ENCODE measurements around the gene CREBBP. TPM values are rescaled to one million over a fixed set of nuclear protein-coding genes. Genes with fewer than 3 reads are reported as not detected.

Gene CREBBP
- total RNA-seq, 1 donor from 2014 or later, result 72.8 TPM

GRCh38 chr16:3702082-3702481, 178.4 kb downstream of the CREBBP start:
- DNase-seq (no peak), ATAC-seq (no peak)
- Histone ChIP-seq H3K27me3 (no peaks in the 10 kb centered on the region), H3K4me3 (no peak overlapping the region), H3K27ac (no peak overlapping the region), H3K9me3 (no peaks in the 10 kb centered on the region), H3K4me1 (no peaks in the 10 kb centered on the region), H3K36me3 (no peaks in the 10 kb centered on the region)
- intact Hi-C loops (cut with DNase I), result no loop called here
- TF ChIP-seq CTCF (IDR thresholded peaks at IDR 0.05), result no peak

GRCh38 chr16:3701531-3701930, 179.0 kb downstream of the CREBBP start:
- Histone ChIP-seq H3K4me3 (no peak overlapping the region), H3K27me3 (no peaks in the 10 kb centered on the region), H3K27ac (no peak overlapping the region), H3K36me3 (no peaks in the 10 kb centered on the region), H3K9me3 (no peaks in the 10 kb centered on the region), H3K4me1 (no peaks in the 10 kb centered on the region)
- TF ChIP-seq CTCF (IDR thresholded peaks at IDR 0.05), result no peak
- DNase-seq, result no peak
- intact Hi-C loops (cut with DNase I), result no loop called here
- ATAC-seq, result no peak

GRCh38 chr16:3698941-3699340, 181.6 kb downstream of the CREBBP start:
- H3K4me1 ChIP-seq, result no peaks in the 10 kb centered on the region
- no peaks in the 10 kb centered on the region for H3K36me3 ChIP-seq
- intact Hi-C loops (cut with DNase I), result no loop called here
- no peak for TF ChIP-seq CTCF (IDR thresholded peaks at IDR 0.05)
- no peak for ATAC-seq
- H3K9me3 ChIP-seq, result no peaks in the 10 kb centered on the region
- no peak overlapping the region for H3K27ac ChIP-seq
- H3K27me3 ChIP-seq, result no peaks in the 10 kb centered on the region
- no peak overlapping the region for H3K4me3 ChIP-seq
- DNase-seq, result no peak

- H3K36me3 ChIP-seq, result no peaks in the 10 kb centered on the region
These were observed 183.9 kb downstream of the CREBBP start for GRCh38 chr16:3696425-3697218.

GRCh38 chr16:3695610-3696369, 184.7 kb downstream of the CREBBP start:
- no peak overlapping the region for H3K27ac ChIP-seq
- intact Hi-C loops (cut with DNase I), result no loop called here

More at GRCh38 chr16:3696425-3697218, 183.9 kb downstream of the CREBBP start:
- ATAC-seq (no peak), DNase-seq (no peak)
- Histone ChIP-seq H3K4me1 (no peaks in the 10 kb centered on the region), H3K9me3 (no peaks in the 10 kb centered on the region), H3K4me3 (no peak overlapping the region), H3K27ac (no peak overlapping the region), H3K27me3 (no peaks in the 10 kb centered on the region)
- no peak for TF ChIP-seq CTCF (IDR thresholded peaks at IDR 0.05)
- intact Hi-C loops (cut with DNase I), result no loop called here

More at GRCh38 chr16:3695610-3696369, 184.7 kb downstream of the CREBBP start:
- Histone ChIP-seq H3K36me3 (no peaks in the 10 kb centered on the region), H3K27me3 (no peaks in the 10 kb centered on the region), H3K4me1 (peaks cover 5% of the 10 kb centered on the region), H3K9me3 (no peaks in the 10 kb centered on the region), H3K4me3 (no peak overlapping the region)
- DNase-seq, result no peak
- no peak for TF ChIP-seq CTCF (IDR thresholded peaks at IDR 0.05)
- no peak for ATAC-seq
